IPS-NIHi7 (cell line): Measurements from ENCODE around the gene MRPL40.
"Not testable (repeated sequence)": the region's sequence is repeated elsewhere in the genome, so short reads cannot be mapped to it uniquely, and the experiment has no call there.

ENCODE experiments used
- DNase-seq: peaks from one replicate; pipeline ENCODE4 v3.0.0; 2012; ENCODE audit warnings: mixed read lengths; ENCODE audit errors: extremely low spot score

Gene MRPL40

DNA sequence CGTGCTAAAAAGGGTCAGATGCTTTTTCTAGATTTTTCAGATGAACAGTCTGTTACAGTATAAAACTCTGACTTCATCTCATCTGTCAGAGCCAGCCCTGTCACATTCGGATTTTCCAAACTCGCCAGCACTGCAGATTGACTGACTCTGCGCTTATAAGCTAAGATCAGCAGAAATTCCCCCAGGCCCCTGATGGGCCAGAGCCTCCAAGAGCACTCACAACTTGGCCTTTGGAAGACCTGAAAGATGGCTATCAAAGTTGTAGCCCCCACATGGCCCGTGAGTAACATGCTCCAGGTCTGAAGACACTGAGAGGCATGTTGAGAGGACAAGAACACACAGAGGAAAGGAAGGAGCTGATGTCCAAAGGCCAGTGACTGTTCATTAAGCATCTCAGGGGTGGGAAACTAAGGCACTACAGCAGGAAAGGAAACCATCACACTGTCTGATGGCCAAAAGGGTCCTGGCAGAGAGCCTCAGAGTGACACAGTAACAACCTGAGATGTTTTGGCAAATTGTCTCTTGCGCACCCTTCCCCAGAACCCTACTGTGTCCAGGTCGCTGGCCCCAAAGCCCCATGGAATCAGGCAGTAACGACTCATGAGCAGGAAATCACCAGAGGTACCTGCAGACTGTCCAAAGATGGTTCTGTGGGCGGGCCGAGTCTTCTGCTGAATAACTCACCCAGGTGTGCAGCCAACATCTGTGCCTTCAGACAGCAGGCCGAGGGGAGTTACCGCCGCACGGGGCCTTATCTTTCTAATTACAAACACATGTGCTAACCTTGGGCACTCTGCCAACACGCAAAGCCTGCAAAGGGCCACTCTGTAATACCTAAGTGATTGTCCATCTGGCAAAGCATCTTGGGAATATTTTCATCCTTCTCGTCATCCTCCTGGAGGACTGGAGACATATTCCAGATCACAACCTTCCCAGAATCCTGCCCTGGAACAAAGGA lies 24.4 kb upstream of the MRPL40 start:
- DNase-seq, result no peak

DNA sequence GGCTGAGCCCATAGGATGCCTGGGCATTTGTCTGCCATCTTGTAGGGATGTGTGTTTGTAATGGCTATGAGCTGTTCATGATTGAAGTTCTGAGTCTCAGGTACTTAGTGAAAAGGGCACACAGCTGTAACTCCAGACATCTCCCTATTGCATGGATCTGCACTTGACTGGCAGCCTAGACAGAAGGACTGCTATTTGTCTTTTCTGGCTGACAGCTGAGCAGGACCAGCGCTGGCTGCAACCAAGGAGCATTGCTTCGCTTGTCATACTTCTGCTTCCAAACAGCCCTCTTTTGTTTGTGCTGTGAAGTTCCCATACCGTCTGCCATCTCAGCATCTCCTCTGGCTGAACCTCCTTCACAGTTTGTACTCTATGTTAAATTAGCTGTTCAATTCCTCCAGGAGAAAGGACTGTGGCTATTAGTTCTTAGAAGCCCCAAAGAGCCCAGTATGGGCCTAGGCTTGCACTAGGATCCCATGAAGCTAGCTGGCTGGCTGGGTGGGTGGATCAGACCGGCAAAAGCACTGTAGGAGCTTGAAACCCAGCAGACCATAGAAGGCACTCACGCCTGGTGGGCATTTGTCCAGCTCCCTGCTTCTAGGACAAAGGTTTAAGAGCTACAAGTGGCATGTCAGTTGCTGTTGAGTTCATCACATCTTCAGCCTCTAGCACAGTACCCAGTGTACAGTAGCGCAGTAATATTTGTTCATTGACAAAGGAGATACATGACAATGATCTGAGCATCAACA lies 21.2 kb upstream of the MRPL40 start:
- DNase-seq, result no peak

DNA sequence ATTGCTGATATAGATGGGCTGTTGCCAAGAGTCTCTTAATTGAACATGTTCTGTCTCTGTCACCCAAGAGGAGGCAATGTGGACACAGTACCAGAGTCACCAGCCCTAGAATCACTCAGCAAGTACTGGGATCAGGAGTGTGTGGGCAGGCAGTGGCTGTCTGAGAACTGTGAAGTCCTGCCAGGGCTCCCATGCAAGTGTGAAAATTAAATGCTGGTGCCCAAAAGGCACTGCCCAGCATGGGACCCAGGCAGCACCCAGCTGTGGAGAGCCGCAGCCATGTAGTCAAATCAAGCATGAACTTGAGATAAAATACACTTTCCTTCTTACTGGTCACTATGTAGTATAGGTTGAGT lies 20.7 kb upstream of the MRPL40 start:
- no peak for DNase-seq

DNA sequence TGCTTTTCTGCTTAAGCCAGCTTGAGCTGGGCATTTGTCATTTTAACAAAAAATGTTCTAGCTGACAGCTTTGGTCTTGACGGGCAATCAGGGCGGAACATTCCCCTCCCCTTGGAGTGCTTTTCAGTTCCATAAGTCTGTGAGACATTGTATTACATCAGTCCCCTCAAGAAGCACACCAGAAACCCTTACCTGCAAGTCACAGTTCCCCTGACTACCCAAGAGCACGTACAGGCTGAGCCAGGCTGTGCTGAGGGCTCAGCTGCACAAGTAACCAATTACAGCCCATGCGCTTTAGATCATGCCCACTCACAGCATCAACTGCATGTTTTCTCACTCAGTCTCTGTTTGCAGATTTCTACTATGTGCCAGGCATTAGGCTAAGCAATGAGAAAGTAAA lies 19.9 kb upstream of the MRPL40 start:
- no peak for DNase-seq

DNA sequence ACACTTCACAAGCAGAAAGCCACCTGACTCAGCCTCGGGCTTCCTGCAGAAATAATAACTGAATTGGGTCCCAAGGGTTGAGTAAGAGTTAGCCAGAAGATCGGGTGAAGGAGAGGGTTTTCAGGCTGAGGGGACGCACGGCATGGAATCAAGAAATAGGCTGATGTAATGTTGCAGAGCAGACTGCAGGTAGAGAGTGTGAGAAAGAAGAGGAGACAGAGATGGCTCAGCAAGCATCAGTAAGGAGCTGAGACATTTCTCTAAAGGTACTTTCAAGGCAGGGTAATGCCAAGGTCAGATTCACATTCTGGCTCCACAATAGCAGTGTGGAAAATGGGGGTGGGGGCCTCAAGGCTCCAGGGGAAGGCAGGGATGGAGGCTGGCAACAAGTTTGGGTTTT lies 19.4 kb upstream of the MRPL40 start:
- no peak for DNase-seq

DNA sequence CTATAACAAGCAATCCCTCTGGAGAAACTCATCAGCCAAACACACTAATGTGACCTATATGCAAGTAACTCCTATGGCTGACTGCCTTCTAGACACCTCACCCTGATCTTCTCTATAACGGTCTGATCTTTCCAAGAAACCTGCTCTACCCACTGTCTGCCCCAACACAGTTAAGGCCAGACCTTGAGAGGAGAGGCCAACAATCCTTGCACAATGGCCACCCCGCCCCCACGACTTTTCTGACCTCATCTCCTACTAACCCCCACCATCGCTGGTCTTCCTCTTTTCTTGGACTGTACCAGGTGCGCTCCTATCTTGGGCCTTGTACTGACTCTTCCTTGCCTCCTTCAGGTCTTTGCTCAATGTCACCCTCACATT lies 13.3 kb upstream of the MRPL40 start:
- DNase-seq, result no peak

DNA sequence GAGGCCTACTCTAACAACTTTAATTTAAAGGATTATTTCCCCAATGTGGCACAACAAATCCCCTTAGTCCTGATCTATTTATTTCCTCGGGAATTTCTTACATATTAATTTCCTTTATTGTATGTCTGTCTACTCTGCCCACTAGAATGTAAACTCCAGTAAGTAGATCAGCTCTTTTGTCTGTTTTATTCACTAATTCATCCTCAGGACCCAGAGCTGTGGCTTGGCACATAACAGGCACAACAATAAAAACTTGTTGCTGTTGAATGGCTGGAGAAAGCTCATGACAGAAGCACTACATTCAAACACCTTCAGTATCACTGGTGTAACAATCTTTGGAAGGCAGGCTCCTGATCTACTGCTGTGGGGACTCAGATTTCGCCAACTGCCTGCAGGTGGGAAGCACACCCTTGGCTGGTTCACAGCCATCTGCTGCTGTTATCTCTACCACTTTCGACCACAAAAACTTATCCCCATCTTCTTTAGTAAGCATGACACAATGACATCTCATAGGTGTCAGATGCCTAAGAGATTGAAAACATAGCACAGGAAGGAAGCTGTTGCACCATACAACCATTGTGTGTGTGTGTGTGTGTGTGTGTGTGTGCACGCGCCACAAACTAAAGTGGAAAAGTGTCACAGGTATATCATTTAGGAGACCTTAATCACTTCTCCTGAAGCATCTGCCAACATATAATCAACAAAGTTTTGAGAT lies 12.7 kb upstream of the MRPL40 start:
- DNase-seq, result no peak

DNA sequence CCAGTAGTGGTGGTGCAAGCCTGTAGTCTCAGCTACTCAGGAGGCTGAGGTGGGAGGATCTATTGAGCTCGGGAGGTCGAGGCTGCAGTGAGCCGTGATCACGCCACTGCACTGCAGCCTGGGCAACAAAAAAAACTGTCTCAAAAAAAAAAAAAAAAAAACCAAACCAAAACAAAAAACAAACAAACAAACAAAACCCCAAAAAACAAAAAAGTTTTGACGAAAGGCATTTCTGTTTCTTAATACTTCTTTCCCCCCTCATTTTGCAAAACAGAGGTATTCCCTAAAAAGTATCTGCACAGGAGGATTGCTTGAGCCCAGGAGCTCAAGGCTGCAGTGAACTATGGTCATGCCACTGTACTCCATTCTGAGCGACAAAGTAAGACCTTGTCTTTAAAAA lies 12.0 kb upstream of the MRPL40 start:
- no peak for DNase-seq

DNA sequence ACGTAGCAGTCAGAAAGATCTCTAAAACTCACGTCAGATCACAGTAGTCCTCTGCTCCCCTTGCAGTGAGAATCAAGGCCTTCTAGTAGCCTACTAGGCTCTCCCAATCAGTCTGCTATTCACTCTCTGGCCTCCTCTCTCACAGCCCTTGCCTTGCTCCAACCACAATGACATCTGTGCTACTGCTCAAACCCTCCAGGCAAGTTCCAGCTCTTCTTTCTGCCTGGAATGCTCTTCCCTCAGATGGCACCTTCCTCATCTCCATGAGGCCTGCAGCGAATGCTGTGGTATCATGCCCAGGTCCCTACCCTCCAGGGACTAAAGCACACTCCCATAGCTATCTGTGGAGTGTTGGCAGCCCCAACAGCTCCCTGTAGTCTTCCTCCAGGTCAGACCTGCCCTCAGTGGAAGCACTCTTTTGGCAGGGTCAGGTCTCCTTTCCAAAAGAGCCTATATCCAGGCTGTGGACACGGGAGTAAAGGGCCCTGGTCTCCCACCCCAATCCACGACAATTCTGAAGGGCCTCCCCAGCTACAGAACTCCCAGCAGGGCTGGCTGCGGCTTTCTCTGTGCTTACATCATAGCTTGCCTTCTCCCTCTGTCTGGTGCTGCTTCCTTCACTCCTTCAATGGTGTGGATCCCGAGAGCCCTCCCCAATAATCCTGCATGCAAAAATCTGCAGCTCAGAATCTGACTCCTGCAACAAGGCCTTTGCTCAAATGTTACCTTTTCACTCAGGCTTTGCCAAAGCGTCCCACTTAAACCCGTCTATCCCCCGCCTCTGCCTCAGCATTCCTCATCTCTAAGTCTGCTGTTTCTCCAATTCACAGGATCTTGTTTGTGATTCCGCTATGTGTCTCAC lies 9.7 kb upstream of the MRPL40 start:
- no peak for DNase-seq

DNA sequence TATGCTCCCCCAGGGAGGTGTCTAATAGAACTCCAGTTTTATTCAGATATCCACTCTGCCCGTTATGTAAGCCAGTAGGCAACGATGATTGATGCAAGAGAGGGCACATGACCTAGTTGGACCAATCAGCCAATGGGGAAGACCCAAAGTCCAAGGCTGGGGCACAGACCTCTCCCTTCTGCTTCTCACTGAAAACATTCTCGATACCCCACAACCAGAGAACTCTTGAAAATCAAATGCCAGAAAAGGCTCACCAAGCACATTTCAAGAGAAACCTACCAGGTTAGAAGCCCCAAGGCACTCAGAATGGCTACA lies 8.2 kb upstream of the MRPL40 start:
- DNase-seq, result no peak

DNA sequence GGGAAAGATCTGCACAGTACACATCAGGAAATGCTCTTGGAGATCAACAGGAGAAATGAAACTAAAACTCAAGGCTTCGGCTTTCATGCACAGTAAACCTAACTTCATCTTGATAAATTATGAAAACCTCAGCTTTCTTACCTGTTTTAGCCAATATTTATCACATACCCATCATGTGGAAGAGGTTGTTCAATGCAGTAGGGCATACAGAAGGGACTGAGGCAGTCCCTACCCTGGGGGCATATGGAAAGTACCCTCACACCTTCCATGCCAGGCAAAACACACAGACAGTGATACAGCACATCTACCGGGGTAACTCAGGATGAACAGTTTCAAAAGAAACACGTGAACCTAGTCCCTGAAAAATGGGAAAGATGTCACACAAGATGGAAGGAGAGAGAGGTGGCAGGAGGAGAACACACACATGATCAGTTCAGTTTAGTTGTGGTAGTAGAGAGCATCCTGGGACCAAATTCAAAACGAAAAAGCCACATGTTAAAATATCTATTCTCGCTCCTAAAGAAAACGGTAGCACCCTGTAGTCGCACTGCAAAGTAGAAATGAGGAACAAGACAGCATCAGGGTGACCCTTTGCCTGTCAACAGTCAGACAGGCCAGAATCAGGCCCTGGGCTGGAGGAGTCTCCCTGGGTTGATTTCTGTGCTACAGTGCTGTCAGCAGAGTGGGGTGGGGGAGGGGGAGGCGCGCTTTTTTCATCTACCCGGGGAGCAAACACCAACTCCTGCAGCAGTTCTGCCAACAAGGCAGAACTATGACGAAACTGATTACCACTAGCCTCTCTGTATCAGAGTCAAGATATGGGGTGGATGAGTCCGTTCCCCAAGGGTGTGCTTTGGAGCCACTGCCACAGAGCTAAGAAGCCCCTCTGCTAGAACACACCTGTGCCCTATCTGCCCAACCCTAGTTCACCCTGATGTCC lies 2.1 kb upstream of the MRPL40 start:
- no peak for DNase-seq

DNA sequence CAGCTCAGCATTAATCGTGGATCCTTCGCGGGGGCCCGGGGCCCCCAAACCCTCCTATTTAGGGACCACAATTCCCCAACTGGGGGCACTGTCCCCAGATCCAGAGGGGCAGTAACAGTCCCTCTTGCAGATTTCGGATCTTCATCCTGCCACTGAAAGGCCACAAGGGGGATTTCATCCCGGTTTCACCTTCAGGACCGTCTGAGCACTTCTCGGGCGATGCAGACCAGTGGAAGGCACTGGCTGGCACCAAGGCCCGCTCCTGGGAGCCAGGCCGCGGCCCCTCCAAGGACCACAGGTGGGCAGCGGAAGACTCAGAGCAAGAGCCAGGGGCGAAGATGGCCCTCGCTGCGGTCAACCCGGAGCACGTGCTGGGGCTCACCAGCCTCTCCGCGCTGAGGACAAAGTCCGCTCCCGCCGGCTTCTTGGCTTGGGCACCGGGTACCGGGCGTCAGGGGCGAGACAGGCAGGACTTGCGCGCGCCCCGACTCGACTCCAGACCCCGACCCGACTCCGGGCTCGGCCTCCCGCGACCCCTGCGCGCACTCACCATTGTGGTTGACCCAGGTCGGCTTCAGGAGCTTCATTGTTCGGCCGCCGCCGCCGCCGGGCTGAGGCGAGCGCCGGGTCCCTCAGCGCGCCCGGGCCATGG lies 1.3 kb upstream of the MRPL40 start:
- peak; percentile 43 for DNase-seq

DNA sequence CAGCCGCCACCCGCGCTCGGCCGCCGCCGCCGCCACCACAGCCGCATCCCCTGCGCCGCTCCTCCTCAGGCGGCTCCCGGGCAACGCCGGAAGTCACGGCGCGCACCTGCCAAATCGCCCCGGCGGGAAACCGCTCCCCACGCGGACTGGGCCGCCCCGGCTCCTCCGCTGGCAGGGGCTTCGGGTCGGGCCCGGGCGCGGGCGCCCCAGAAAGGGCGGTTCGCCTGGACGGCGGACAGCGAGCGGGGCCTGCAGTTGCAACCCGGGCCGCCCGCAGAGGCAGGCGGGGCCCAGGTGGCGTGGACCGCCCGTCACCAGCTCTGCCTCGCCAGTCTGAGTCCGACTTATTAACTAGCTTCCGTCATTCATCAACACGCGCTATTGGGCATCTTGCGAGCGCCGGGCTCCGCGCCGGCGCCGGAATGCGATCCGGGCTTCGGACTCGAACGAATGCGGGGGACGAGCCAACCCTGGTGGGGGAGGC lies 654 bp upstream of the MRPL40 start, which contains the start of gene HIRA:
Gene HIRA (minus strand): TSS at position 85 of the 484 bp plus-strand sequence. CDS start 257 bp downstream, outside the sequence.
- peak; percentile 79 for DNase-seq

DNA sequence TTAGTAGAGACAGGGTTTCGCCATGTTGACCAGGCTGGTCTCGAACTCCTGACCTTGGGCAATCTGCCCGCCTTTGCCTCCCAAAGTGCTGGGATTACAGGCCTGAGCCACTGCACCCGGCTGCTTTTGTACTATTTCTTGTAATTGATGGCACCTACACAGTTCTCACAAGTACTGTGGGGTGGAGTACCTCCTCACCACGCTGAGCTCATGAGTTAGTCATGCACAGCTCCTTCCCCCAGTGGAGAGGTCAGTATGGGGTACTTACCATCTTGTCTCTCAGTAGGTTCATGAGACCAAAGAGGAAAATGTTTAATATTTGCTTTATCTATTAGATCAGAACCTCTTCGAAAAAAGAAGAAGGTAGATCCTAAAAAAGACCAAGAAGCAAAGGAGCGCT lies 2.1 kb downstream of the MRPL40 start:
- DNase-seq, result no peak

DNA sequence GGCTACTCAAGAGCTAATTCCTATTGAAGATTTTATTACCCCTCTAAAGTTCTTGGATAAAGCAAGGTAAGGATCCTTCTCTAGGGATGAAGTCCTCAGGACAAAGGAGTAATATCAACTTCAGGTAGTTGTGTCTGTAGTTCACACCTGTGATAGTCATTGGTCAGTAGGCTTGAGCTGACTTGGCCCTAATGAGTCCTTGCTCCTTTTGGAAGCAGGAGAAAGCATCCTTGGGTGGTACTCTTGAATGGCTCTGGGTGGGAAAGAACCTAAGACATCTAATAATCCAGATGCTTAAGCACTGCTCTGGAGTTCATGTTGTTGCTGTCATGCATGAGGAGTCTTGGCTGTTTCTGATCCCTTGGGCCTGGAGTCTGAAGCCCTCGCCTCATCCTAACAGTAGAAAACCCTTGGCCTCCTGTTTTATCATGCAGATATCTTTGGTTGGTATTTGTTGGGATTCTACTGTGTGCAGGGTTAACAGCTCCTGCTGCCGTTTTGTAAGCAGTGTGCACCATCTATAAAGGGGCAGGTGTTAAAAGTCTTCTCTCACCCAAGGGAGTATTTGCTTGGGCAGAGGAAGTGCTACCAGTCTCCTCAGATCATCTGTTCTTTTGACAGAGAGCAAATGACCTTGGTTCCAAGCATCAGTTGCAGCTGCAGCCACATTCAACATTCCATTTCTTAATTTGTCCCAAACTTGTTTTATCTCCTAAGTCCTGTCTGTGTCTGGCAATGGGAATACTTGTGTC lies 2.7 kb downstream of the MRPL40 start:
- DNase-seq, result no peak

DNA sequence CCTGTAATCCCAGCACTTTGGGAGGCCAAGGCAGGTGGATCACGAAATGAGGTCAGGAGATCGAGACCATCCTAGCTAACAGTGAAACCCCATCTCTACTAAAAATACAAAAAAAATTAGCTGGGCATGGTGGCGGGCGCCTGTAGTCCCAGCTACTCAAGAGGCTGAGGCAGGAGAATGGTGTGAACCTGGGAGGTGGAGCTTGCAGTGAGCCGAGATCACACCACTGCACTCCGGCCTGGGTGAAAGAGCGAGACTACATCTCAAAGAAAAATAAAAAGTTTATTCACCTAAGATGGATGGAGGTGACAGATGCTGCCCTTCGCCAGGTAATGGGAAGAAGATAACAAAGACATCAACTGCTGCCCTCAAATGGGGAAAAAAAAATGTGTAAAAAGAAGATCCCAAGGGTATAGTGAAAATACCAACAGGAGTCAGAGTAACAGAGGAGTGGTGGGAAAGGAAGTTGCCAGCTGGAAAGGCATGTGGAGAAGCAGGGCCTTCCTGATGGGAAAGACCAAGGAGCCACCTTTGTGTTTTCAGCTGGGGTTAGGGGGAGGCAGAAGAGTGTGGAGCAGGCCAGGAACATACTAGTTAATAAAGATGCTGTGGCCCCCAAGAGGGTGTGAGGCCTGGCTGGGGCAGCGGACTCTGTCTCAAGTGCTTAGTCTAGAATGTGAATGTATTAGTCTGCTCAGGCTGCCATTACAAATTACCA lies 4.3 kb downstream of the MRPL40 start:
- DNase-seq, result not testable (repeated sequence)

DNA sequence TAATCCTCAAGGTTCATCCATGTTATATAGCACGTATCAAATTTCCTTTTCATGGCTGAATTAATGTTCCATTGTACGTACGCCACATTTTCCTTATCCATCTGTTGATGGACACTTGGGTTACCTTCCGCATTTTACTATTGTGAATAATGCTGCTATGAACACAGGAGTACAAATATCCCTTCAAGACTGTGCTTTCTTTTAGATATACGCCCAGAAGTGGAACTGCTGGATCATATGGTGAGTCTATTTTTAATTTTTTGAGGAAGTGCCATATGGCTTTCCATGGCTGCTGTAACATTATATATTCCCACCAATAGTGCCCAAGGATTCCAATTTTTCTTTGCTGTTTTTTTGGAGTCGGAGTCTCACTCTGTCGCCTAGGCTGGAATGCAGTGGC lies 6.0 kb downstream of the MRPL40 start:
- no peak for DNase-seq
